Fibroblast of the aortic adventitia (primary cell): Measurements from ENCODE around the gene CHCHD4. TPM values are rescaled to one million over a fixed set of nuclear protein-coding genes. Genes with fewer than 3 reads are reported as not detected.

Experiments used
- DNase-seq: peaks from one replicate; pipeline ENCODE4 v3.0.0-alpha.2; 2010; ENCODE audit warnings: low read depth
- H3K4me3 ChIP-seq: 2 replicates; pipeline ENCODE4 v1.5.1; 2011; ENCODE audit warnings: low read depth, mild to moderate bottlenecking, control low read depth, low read length, moderate library complexity
- CTCF ChIP-seq: IDR thresholded peaks from 2 replicates; pipeline ENCODE4 v1.5.1; 2011; ENCODE audit warnings: mild to moderate bottlenecking, low read length, control low read depth, inconsistent platforms; ENCODE audit not compliant: insufficient read depth
- total RNA-seq: library from RNA; depleted of rRNA; stranded (reverse); fragments of >200 nt; gene quantifications from 2 replicates; pipeline ENCODE4 v1.2.3, GENCODE V29; 2012; ENCODE audit warnings: low replicate concordance

Gene CHCHD4
- total RNA-seq, 1 donor = 12.7 TPM

- DNase-seq = no peak
- TF ChIP-seq CTCF = no peak
- H3K4me3 ChIP-seq = no peak overlapping the region
Observed at GRCh38 chr3:14141602-14142341, 17.1 kb upstream of the CHCHD4 start.

- DNase-seq = no peak
- no peak for TF ChIP-seq CTCF
- H3K4me3 ChIP-seq = no peak overlapping the region
Observed at GRCh38 chr3:14141144-14141543, 16.5 kb upstream of the CHCHD4 start.

- TF ChIP-seq CTCF = no peak
- no peak for DNase-seq
- no peak overlapping the region for H3K4me3 ChIP-seq
Observed at GRCh38 chr3:14140668-14141067, 16.0 kb upstream of the CHCHD4 start.

GRCh38 chr3:14139771-14140170 lies 15.1 kb upstream of the CHCHD4 start:
- peak; percentile 27 for DNase-seq
- TF ChIP-seq CTCF = no peak
- H3K4me3 ChIP-seq = no peak overlapping the region

- no peak for TF ChIP-seq CTCF
- no peak for DNase-seq
- H3K4me3 ChIP-seq = no peak overlapping the region
Observed at GRCh38 chr3:14138878-14139655, 14.4 kb upstream of the CHCHD4 start.

- no peak for DNase-seq
- TF ChIP-seq CTCF = no peak
- no peak overlapping the region for H3K4me3 ChIP-seq
Observed at GRCh38 chr3:14138109-14138877, 13.6 kb upstream of the CHCHD4 start.
